HepG2 (cell line): Measurements from ENCODE around the gene DUSP7. TPM values are rescaled to one million over a fixed set of nuclear protein-coding genes. Genes with fewer than 3 reads are reported as not detected.

Experiments used
- ATAC-seq: fragments of 200-7000 bp; cut with Tn5 transposase; 3 replicates; pipeline ENCODE4 v1.9.1; 2020; ENCODE audit warnings: mild to moderate bottlenecking, moderate library complexity
- BruUV-seq: library from RNA; stranded (reverse); fragments of 400-500 nt; replicated peaks from 2 replicates; lab custom pipeline; 2021; lab: Mats Ljungman, UMichigan
- CTCF ChIA-PET: fragments of 300-600 bp; formaldehyde crosslinking; extraction: SDS; loops from one replicate; lab custom pipeline; 2021; ENCODE audit warnings: low total read pairs, inconsistent platforms, low intra/inter-chr PET ratio; lab: Yijun Ruan, JAX
- POLR2A ChIA-PET: fragments of 350-600 bp; sonication (Branson Sonifier 250); formaldehyde crosslinking; loops from one replicate; lab custom pipeline; 2020; ENCODE audit warnings: antibody characterized with exemption, inconsistent platforms; lab: Yijun Ruan, JAX
- DNase-seq: peaks from one replicate; pipeline ENCODE4 v3.0.0-alpha.2; 2015; ENCODE audit warnings: low spot score
- FAIRE-seq: peaks from 3 replicates; lab custom pipeline; 2011; peaks lifted over from hg19 to GRCh38; lab: Jason Lieb, UNC
- H2AFZ ChIP-seq: one replicate; pipeline ENCODE4 v1.6.1; 2011; ENCODE audit warnings: low read length, inconsistent platforms
- H3K27ac ChIP-seq: fragments of 300-600 bp; 3 replicates; pipeline ENCODE4 v1.8.0; 2011; ENCODE audit warnings: mixed run types, mild to moderate bottlenecking, mixed read lengths, low read length, inconsistent platforms; ENCODE audit not compliant: insufficient read depth; ENCODE audit errors: extremely low read length
- H3K27me3 ChIP-seq, 2 experiments: fragments of 200-600 bp in 1 of 2; 2 replicates in 1 of 2; 3 replicates in 1 of 2; pipeline versions ENCODE4 v1.6.0 to v1.8.0; 2011; ENCODE audit warnings: low read length in 2 of 2, mild to moderate bottlenecking in 2 of 2, moderate library complexity in 2 of 2, inconsistent platforms in 1 of 2; ENCODE audit not compliant: insufficient read depth in 2 of 2, control insufficient read depth in 1 of 2
- H3K36me3 ChIP-seq, 2 experiments: fragments of 200-600 bp in 1 of 2; replicated peaks in 1 of 2; 2 replicates in 1 of 2; 3 replicates in 1 of 2; pipeline versions ENCODE4 v1.5.1 to v1.8.0; 2011; ENCODE audit warnings: low read length in 2 of 2, inconsistent platforms in 1 of 2; ENCODE audit not compliant: insufficient read depth in 2 of 2, control insufficient read depth in 1 of 2
- H3K4me1 ChIP-seq: 2 replicates; pipeline ENCODE4 v1.5.1; 2012; ENCODE audit warnings: low read length, inconsistent platforms; ENCODE audit not compliant: insufficient read depth
- H3K4me2 ChIP-seq: 2 replicates; pipeline ENCODE4 v1.6.0; 2011; ENCODE audit warnings: low read depth, low read length, inconsistent platforms
- H3K4me3 ChIP-seq, 3 experiments: fragments of 200-600 bp in 1 of 3; sonication (generic), shearing (Covaris generic) in 1 of 3; replicated peaks in 1 of 3; 2 replicates each; pipeline ENCODE4 v1.5.1; 2011 to 2016; ENCODE audit warnings: low read length in 3 of 3, inconsistent platforms in 2 of 3, low read depth in 2 of 3, mild to moderate bottlenecking in 2 of 3, control low read depth in 1 of 3, mixed read lengths in 1 of 3; ENCODE audit not compliant: insufficient read depth in 1 of 3
- H3K79me2 ChIP-seq: one replicate; pipeline ENCODE4 v1.6.1; 2011; ENCODE audit warnings: low read length, inconsistent platforms; ENCODE audit not compliant: insufficient read depth
- H3K9ac ChIP-seq: 2 replicates; pipeline ENCODE4 v1.6.0; 2011; ENCODE audit warnings: mild to moderate bottlenecking, low read depth, low read length, inconsistent platforms; ENCODE audit not compliant: insufficient read depth
- H3K9me3 ChIP-seq: 2 replicates; pipeline ENCODE4 v1.5.1; 2012; ENCODE audit warnings: mild to moderate bottlenecking, low read length
- H4K20me1 ChIP-seq: 2 replicates; pipeline ENCODE4 v1.6.0; 2011; ENCODE audit warnings: inconsistent platforms, mild to moderate bottlenecking, low read length, moderate library complexity; ENCODE audit not compliant: insufficient read depth
- ARHGAP35 ChIP-seq: sonication (generic); formaldehyde crosslinking; IDR thresholded peaks from 2 replicates; pipeline ENCODE4 v1.9.0; 2022; ENCODE audit warnings: mild to moderate bottlenecking, inconsistent platforms, moderate library complexity, missing genetic modification reagents, borderline replicate concordance
- BHLHE40 ChIP-seq: IDR thresholded peaks from 2 replicates; pipeline ENCODE4 v1.6.1; 2011; ENCODE audit warnings: low read length, improper control_type of control experiment
- NCOA5 ChIP-seq: sonication (generic); formaldehyde crosslinking; IDR thresholded peaks from 2 replicates; pipeline ENCODE4 v1.4.0; 2020; ENCODE audit warnings: missing genetic modification reagents
- NFE2L1 ChIP-seq: sonication (generic); formaldehyde crosslinking; IDR thresholded peaks from 2 replicates; pipeline ENCODE4 v1.4.0; 2020; ENCODE audit warnings: missing genetic modification reagents, mild to moderate bottlenecking, borderline replicate concordance
- SNRNP70 ChIP-seq: fragments of 200-400 bp; formaldehyde crosslinking; IDR thresholded peaks from 2 replicates; pipeline ENCODE4 v1.6.1; 2017; ENCODE audit warnings: mild to moderate bottlenecking, low read depth, low read length, moderate library complexity
- ZNF230 ChIP-seq: sonication (generic); formaldehyde crosslinking; IDR thresholded peaks from 2 replicates; pipeline ENCODE4 v1.4.0; 2020; ENCODE audit warnings: mild to moderate bottlenecking, missing genetic modification reagents
- ZNF841 ChIP-seq: sonication (generic); formaldehyde crosslinking; IDR thresholded peaks from 2 replicates; pipeline ENCODE4 v1.8.1; 2023; ENCODE audit warnings: missing genetic modification reagents, borderline replicate concordance
- whole genome bisulfite sequencing: methylation state at CpG from one replicate; pipeline ENCODE4 v1.1.6; 2017; ENCODE audit warnings: low lambda C conversion rate; 5-methylcytosine and 5-hydroxymethylcytosine counted together
- in situ Hi-C: cut with HindIII; loops from 2 replicates; pipeline ENCODE4 v1.10.0; 2017; ENCODE audit warnings: low pct_unique_long_range_greater_than_20kb; ENCODE audit not compliant: extremely low pct_ligation_motif_present
- intact Hi-C: fragments of 100-400 bp; cut with micrococcal nuclease; formaldehyde crosslinking; loops from one replicate; pipeline ENCODE4 v1.10.0; 2022; ENCODE audit not compliant: unreplicated experiment
- polyA plus RNA-seq, 8 experiments: library from polyadenylated mRNA; depleted of rRNA in 3 of 8; stranded (reverse) in 7 of 8; unstranded in 1 of 8; fragments of >200 nt; fragmentation: Illumina TruSeq in 4 of 8; extraction: Trizol in 4 of 8; gene quantifications; 2 replicates each; pipeline versions ENCODE4 v1.2.1 to v1.2.3, GENCODE V29; 2011 to 2016; ENCODE audit warnings: low read depth in 4 of 8, missing spikeins in 1 of 8, mixed read lengths in 1 of 8; ENCODE audit not compliant: insufficient read depth in 1 of 8
- total RNA-seq, 5 experiments: library from RNA; depleted of rRNA; stranded (reverse); fragments of >200 nt; fragmentation: Illumina TruSeq; extraction: Trizol; gene quantifications; 2 replicates each; pipeline ENCODE4 v1.2.3, GENCODE V29; 2016; ENCODE audit warnings: low read depth in 1 of 5
- TF ChIP-seq, protein P1 (sequence below): sonication (generic); formaldehyde crosslinking; IDR thresholded peaks from 2 replicates; pipeline ENCODE4 v1.5.0; 2020; ENCODE audit warnings: missing genetic modification reagents
- TF ChIP-seq, protein P2 (sequence below): IDR thresholded peaks from 2 replicates; pipeline ENCODE4 v1.6.1; 2016; ENCODE audit warnings: mild to moderate bottlenecking, missing biosample characterization, missing genetic modification reagents
- TF ChIP-seq, protein P3 (sequence below): sonication (generic); formaldehyde crosslinking; IDR thresholded peaks from 2 replicates; pipeline ENCODE4 v1.5.0; 2020; ENCODE audit warnings: missing genetic modification reagents
- TF ChIP-seq, protein P4 (sequence below): sonication (generic); formaldehyde crosslinking; IDR thresholded peaks from 2 replicates; pipeline ENCODE4 v1.4.0; 2020; ENCODE audit warnings: missing genetic modification reagents

Gene DUSP7
- total and polyA plus RNA-seq, 2 of the 13 experiments (the other 11 are each of a cell fraction or from before 2014, with no cell fraction given), result 6.6 to 8.8 TPM

DNA sequence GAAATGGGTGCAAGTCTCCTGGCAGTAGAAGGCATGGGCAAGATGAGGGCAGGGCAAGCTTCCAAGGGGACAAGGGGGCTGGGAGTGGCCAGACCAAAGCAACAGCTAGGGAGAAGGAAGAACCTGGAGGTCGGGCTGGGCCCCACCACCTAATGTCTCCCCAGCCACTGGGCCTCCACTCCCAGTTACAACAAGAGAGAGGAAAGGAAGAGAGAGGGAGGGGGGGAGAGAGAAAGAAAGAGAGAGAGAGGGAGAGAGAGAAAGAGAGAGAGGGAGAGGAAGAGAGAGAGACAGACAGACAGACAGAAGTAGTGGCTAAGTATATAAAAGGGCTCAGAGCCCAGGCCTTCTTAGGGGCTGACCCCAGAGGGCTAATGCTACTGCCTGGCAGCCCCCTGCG is 6.9 kb downstream of the DUSP7 start:
- Histone ChIP-seq H3K9me3 (no peaks in the 10 kb centered on the region), H3K27ac (no peak overlapping the region), H3K4me3 (no peak overlapping the region), H3K36me3 (peaks cover 12 to 30% of the 10 kb centered on the region in 2 experiments; a peak in 4 of 5 replicates), H3K4me1 (peaks cover 56% of the 10 kb centered on the region), H3K4me2 (no peak overlapping the region), H3K9ac (no peak overlapping the region), H4K20me1 (no peaks in the 10 kb centered on the region), H3K27me3 (no peaks in the 10 kb centered on the region; a peak in 1 of 5 replicates), H2AFZ (no peak overlapping the region), H3K79me2 (no peaks in the 10 kb centered on the region)
- ChIA-PET POLR2A (no interaction called here), CTCF (no interaction called here)
- ATAC-seq (no peak), FAIRE-seq (no peak), DNase-seq (no peak)
- in situ Hi-C loops, result no loop called here
- no TSS peak for BruUV-seq
- WGBS, result 80% methylated on average over 2 of the region's 2 CpGs
- intact Hi-C loops, result no loop called here
- TF ChIP-seq BHLHE40 (no peak), NCOA5 (CRISPR knock-in tag) (no peak), ZNF841 (no peak), ARHGAP35 (CRISPR knock-in tag) (no peak), NFE2L1 (CRISPR knock-in tag) (no peak), ZNF230 (CRISPR knock-in tag) (no peak), SNRNP70 (no peak)
- TF ChIP-seq, protein P1, sequence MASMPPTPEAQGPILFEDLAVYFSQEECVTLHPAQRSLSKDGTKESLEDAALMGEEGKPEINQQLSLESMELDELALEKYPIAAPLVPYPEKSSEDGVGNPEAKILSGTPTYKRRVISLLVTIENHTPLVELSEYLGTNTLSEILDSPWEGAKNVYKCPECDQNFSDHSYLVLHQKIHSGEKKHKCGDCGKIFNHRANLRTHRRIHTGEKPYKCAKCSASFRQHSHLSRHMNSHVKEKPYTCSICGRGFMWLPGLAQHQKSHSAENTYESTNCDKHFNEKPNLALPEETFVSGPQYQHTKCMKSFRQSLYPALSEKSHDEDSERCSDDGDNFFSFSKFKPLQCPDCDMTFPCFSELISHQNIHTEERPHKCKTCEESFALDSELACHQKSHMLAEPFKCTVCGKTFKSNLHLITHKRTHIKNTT (CRISPR knock-in tag), result no peak
- TF ChIP-seq, protein P2, sequence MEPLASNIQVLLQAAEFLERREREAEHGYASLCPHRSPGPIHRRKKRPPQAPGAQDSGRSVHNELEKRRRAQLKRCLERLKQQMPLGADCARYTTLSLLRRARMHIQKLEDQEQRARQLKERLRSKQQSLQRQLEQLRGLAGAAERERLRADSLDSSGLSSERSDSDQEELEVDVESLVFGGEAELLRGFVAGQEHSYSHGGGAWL (CRISPR knock-in tag), result no peak
- TF ChIP-seq, protein P3, sequence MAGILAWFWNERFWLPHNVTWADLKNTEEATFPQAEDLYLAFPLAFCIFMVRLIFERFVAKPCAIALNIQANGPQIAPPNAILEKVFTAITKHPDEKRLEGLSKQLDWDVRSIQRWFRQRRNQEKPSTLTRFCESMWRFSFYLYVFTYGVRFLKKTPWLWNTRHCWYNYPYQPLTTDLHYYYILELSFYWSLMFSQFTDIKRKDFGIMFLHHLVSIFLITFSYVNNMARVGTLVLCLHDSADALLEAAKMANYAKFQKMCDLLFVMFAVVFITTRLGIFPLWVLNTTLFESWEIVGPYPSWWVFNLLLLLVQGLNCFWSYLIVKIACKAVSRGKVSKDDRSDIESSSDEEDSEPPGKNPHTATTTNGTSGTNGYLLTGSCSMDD, result no peak
- TF ChIP-seq, protein P4, sequence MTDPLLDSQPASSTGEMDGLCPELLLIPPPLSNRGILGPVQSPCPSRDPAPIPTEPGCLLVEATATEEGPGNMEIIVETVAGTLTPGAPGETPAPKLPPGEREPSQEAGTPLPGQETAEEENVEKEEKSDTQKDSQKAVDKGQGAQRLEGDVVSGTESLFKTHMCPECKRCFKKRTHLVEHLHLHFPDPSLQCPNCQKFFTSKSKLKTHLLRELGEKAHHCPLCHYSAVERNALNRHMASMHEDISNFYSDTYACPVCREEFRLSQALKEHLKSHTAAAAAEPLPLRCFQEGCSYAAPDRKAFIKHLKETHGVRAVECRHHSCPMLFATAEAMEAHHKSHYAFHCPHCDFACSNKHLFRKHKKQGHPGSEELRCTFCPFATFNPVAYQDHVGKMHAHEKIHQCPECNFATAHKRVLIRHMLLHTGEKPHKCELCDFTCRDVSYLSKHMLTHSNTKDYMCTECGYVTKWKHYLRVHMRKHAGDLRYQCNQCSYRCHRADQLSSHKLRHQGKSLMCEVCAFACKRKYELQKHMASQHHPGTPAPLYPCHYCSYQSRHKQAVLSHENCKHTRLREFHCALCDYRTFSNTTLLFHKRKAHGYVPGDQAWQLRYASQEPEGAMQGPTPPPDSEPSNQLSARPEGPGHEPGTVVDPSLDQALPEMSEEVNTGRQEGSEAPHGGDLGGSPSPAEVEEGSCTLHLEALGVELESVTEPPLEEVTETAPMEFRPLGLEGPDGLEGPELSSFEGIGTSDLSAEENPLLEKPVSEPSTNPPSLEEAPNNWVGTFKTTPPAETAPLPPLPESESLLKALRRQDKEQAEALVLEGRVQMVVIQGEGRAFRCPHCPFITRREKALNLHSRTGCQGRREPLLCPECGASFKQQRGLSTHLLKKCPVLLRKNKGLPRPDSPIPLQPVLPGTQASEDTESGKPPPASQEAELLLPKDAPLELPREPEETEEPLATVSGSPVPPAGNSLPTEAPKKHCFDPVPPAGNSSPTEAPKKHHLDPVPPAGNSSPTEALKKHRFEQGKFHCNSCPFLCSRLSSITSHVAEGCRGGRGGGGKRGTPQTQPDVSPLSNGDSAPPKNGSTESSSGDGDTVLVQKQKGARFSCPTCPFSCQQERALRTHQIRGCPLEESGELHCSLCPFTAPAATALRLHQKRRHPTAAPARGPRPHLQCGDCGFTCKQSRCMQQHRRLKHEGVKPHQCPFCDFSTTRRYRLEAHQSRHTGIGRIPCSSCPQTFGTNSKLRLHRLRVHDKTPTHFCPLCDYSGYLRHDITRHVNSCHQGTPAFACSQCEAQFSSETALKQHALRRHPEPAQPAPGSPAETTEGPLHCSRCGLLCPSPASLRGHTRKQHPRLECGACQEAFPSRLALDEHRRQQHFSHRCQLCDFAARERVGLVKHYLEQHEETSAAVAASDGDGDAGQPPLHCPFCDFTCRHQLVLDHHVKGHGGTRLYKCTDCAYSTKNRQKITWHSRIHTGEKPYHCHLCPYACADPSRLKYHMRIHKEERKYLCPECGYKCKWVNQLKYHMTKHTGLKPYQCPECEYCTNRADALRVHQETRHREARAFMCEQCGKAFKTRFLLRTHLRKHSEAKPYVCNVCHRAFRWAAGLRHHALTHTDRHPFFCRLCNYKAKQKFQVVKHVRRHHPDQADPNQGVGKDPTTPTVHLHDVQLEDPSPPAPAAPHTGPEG (CRISPR knock-in tag), result no peak
